Ectodermal cell (in vitro differentiated cells): ENCODE measurements around the gene MAP1S. TPM values are rescaled to one million over a fixed set of nuclear protein-coding genes. Genes with fewer than 3 reads are reported as not detected.
A peak's percentile ranks its signal among the peaks of the same experiment; 100 is the strongest.

ENCODE experiments used
- H3K27ac ChIP-seq: 2 replicates; pipeline ENCODE4 v1.7.0; 2013; ENCODE audit warnings: mild to moderate bottlenecking, low read depth, low read length; ENCODE audit not compliant: insufficient read depth, poor library complexity, severe bottlenecking
- H3K27me3 ChIP-seq: 2 replicates; pipeline ENCODE4 v1.7.0; 2013; ENCODE audit warnings: mild to moderate bottlenecking, low read length; ENCODE audit not compliant: insufficient read depth, control insufficient read depth, poor library complexity, severe bottlenecking
- H3K36me3 ChIP-seq: one replicate; pipeline ENCODE4 v1.7.0; 2013; ENCODE audit warnings: low read length; ENCODE audit not compliant: control insufficient read depth, insufficient read depth
- H3K4me1 ChIP-seq: one replicate; pipeline ENCODE4 v1.7.0; 2013; ENCODE audit warnings: low read length; ENCODE audit not compliant: control insufficient read depth, insufficient read depth
- H3K4me3 ChIP-seq: 2 replicates; pipeline ENCODE4 v1.7.0; 2013; ENCODE audit warnings: low read depth, low read length, control low read depth; ENCODE audit not compliant: insufficient read depth
- H3K9me3 ChIP-seq: 2 replicates; pipeline ENCODE4 v1.7.0; 2013; ENCODE audit warnings: mild to moderate bottlenecking, low read length, moderate library complexity; ENCODE audit not compliant: control insufficient read depth
- WGBS, 2 experiments: methylation state at CpG; one replicate each; pipeline ENCODE4 v1.1.7; 2013; ENCODE audit warnings: missing lambda C conversion rate in 2 of 2; 5-methylcytosine and 5-hydroxymethylcytosine counted together
- polyA plus RNA-seq, 4 experiments: library from polyadenylated mRNA; stranded (reverse); fragments of 50-300 nt; gene quantifications; one replicate each; pipeline ENCODE4 v1.2.3, GENCODE V29; 2013

MAP1S gene, protein sequence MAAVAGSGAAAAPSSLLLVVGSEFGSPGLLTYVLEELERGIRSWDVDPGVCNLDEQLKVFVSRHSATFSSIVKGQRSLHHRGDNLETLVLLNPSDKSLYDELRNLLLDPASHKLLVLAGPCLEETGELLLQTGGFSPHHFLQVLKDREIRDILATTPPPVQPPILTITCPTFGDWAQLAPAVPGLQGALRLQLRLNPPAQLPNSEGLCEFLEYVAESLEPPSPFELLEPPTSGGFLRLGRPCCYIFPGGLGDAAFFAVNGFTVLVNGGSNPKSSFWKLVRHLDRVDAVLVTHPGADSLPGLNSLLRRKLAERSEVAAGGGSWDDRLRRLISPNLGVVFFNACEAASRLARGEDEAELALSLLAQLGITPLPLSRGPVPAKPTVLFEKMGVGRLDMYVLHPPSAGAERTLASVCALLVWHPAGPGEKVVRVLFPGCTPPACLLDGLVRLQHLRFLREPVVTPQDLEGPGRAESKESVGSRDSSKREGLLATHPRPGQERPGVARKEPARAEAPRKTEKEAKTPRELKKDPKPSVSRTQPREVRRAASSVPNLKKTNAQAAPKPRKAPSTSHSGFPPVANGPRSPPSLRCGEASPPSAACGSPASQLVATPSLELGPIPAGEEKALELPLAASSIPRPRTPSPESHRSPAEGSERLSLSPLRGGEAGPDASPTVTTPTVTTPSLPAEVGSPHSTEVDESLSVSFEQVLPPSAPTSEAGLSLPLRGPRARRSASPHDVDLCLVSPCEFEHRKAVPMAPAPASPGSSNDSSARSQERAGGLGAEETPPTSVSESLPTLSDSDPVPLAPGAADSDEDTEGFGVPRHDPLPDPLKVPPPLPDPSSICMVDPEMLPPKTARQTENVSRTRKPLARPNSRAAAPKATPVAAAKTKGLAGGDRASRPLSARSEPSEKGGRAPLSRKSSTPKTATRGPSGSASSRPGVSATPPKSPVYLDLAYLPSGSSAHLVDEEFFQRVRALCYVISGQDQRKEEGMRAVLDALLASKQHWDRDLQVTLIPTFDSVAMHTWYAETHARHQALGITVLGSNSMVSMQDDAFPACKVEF
- polyA plus RNA-seq (2013, experiment 1 of 4), result 62.7 TPM
- 70.2 TPM for polyA plus RNA-seq (2013, experiment 2 of 4)
- polyA plus RNA-seq (2013, experiment 3 of 4), result 46.1 TPM
- 42.3 TPM for polyA plus RNA-seq (2013, experiment 4 of 4)

DNA sequence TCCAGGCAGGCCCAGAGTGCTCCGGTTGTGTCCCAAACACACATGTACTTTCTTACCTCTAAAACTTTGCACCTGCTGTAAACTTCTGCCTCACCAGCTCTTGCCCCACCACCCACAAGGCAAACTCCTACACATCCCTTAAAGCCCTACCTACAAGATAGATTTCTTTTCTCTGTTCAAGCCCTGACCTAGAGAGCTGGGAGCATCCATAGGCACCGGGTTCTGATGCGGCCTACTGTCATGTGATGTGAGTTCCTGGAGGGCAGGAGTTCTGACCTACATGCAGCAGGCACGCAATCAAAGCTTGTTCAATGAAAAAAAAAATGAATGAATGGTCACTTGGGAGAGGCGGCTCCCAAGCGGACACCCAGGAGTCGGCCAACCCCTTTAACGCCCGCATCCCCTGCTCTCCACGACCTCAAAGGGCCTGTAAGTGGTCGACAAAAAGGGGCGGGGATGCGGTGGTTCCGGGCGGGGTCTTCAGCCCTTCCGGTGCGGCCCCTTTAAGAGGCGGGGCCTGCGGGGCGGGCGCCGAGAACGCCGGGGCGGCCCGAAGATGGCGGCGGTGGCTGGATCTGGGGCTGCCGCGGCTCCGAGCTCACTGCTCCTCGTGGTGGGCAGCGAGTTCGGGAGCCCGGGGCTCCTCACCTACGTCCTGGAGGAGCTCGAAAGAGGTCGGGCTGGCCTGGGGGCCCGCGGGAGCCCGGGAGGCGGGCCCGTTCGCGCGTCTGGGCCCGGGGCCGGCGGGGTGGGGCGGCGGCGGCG, at the start of gene MAP1S:
TSS of gene MAP1S (plus strand) at position 534 of the 765 bp plus-strand sequence. CDS start at position 557, 23 bp downstream.
- Histone ChIP-seq H3K9me3 (no peaks in the 10 kb centered on the region), H3K27ac (peak within 1 kb of the TSS; percentile 64), H3K4me1 (peaks cover 8% of the 10 kb centered on the region), H3K36me3 (no peaks in the 10 kb centered on the region), H3K4me3 (peak within 1 kb of the TSS; percentile 76), H3K27me3 (no peaks in the 10 kb centered on the region)
- 3% methylated on average over 53 of the region's 53 CpGs for WGBS, 2 experiments

DNA sequence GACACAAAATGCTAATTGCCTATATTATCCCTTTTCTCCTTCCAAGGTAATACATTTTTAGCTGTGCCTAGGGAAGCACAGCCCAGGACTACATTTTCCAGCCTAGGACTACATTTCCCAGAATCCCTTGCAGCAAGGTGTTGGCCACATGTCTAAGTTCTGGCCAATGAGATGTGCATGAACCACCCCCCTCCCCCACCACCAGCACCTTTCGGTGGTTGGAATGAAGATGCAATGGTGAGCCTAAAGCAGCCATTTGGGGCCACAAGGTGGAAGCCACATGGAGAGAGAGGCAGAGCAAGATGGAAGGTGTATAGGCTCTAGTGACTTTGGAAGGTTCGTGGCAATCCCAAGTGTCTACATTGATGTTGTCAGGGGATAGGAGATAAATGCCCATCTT, 47.4 kb upstream of the MAP1S start:
- 75 to 90% methylated on average over 2 of the region's 2 CpGs for WGBS, 2 experiments
- Histone ChIP-seq H3K9me3 (no peaks in the 10 kb centered on the region), H3K4me3 (no peak overlapping the region), H3K27ac (no peak overlapping the region), H3K27me3 (no peaks in the 10 kb centered on the region), H3K4me1 (no peaks in the 10 kb centered on the region), H3K36me3 (no peaks in the 10 kb centered on the region)

DNA sequence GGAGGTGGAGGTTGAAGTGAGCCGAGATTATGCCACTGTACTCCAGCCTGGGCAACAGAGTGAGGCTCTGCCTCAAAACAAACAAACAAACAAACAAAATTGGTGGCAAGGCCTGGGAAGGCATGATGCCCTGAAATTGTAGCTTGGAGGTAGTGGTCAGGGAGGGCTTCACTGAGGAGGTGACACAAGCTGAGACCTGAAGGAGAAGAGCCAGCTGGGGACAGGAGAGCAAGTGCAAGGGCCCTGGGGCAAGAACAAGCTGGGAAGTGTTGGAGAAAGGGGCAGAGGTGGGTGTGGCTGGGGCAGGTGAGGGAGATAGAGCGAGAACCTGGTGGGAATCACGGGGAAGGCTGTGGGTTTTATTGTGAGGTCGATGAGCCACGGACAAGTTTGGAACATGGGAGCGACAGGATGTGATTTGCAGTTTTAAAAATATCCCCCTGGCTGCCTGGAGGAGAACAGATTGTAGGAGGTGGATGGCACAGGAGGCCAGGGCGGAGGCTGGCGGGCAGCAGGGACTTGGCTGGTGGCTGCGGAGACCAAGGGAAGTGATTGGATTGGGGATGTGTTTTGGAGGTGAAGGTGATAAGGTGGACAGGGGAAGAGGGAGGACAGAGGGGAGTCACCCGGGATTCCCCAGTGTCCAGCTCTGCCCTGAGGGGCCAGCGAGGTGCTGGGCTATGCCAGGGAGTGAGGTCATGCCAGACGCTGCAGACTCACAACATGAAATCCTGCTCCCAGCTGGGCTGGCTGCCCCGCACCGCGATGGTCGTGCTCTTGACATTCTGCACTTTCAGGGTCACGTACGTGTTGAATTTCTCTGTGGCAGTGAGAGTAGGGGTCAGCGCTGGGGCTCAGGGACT, 45.1 kb upstream of the MAP1S start:
- no peaks in the 10 kb centered on the region for H3K36me3 ChIP-seq
- H3K4me3 ChIP-seq, result no peak overlapping the region
- no peaks in the 10 kb centered on the region for H3K9me3 ChIP-seq
- WGBS, 2 experiments, result 90 to 91% methylated on average over 19 of the region's 19 CpGs
- no peaks in the 10 kb centered on the region for H3K4me1 ChIP-seq
- H3K27me3 ChIP-seq, result no peaks in the 10 kb centered on the region
- no peak overlapping the region for H3K27ac ChIP-seq

DNA sequence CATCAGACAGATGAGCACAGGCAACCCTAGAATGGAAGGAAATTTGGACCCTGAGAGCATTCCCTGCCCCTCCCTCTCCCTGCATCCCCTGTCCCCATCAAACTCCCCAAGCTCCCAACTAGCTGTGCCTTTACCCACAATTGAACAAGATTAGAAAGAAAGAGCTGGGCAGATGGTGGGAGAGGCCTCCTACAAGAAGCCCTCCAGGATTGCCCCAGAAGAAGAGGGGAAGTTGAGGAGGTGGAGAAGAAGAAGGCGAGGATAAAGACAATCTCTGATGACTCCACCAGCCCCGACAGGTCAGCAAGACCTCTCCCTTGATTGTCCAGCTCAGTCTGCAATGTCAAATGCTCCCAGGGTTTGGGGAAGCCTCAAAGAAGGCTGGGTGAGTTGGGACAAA, 43.0 kb upstream of the MAP1S start:
- Histone ChIP-seq H3K36me3 (no peaks in the 10 kb centered on the region), H3K4me3 (no peak overlapping the region), H3K9me3 (no peaks in the 10 kb centered on the region), H3K27me3 (peaks cover 18% of the 10 kb centered on the region), H3K27ac (no peak overlapping the region), H3K4me1 (peaks cover 10% of the 10 kb centered on the region)
- WGBS, 2 experiments, result 88 to 92% methylated on average over 2 of the region's 2 CpGs

DNA sequence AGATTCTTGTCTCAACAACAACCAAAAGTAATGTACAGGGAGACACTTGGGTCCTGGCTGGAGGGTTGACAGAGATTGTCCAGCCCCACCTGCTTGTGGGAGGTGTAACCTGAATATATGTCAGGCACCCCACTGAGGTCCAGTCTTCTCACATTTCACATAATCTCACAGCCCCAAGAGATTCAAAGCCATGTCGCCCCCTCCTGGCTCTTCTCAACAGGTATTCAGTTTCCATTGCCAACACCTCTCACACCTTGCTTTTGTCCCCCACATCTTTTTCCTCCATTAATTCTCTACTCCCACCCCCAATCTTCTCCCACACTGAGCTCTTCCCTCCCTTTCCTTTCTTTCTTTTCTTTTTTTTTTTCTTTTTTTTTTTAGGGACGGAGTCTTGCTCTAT, 42.3 kb upstream of the MAP1S start:
- WGBS, 2 experiments, result 82 to 83% methylated on average over 2 of the region's 2 CpGs
- Histone ChIP-seq H3K9me3 (no peaks in the 10 kb centered on the region), H3K27ac (no peak overlapping the region), H3K4me1 (peaks cover 10% of the 10 kb centered on the region), H3K36me3 (no peaks in the 10 kb centered on the region), H3K4me3 (no peak overlapping the region), H3K27me3 (peaks cover 21% of the 10 kb centered on the region)

DNA sequence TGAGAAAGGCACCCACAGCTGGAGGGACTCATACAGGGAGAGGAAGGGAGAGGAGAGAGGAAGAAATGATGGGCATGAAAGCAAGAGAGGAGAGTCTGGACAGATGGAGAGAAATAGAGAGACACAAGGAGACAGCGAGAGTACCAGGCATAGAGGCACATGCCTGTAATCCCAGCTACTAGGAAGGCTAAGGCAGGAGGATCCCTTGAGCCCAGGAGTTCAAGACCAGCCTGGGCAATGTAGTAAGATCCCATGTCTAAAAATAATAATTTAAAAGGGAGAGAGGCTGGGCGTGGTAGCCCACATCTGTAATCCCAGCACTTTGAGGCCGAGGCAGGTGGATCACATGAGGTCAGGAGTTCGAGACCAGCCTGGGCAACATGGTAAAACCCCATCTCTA, 40.4 kb upstream of the MAP1S start:
- 88 to 95% methylated on average over 4 of the region's 4 CpGs for WGBS, 2 experiments
- Histone ChIP-seq H3K9me3 (no peaks in the 10 kb centered on the region), H3K36me3 (no peaks in the 10 kb centered on the region), H3K4me3 (no peak overlapping the region), H3K4me1 (peaks cover 10% of the 10 kb centered on the region), H3K27ac (no peak overlapping the region), H3K27me3 (peaks cover 21% of the 10 kb centered on the region)

DNA sequence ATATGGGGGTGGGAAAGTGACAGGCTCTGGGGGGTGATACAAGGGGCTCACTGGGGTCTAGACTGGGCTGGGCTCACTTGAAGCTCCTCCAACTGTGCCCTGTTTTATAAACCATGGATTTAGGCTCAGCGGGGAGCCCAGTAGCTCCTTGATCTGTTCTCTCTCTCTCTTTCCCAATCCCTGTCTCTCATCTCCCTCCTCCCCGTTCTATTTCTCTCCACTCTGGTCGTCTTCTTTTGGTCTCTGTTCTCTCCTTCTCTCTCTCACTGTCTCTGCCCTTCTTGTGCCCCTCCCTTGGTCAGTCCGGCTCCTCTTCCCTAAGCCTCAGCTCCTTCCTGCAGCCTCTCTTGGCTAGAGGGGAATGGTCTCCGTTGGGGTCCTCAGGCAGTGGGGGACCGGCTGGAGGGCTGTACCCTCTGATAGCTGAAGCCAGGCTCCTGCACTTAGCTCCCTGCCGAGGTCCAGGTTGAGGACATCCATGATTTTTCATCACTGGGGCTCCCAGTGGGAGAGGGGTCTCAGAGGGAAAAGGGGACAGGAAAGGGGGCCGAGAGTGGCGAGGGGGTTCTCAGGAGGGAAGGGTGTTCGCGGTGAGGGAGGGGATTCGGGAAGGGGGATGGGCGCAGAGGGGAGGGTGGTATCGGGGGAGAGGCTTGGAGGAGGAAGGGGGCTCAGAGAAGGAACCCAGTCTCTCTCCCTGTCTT, 39.6 kb upstream of the MAP1S start:
- 10 to 12% methylated on average over 14 of the region's 14 CpGs for WGBS, 2 experiments
- Histone ChIP-seq H3K4me1 (peaks cover 10% of the 10 kb centered on the region), H3K36me3 (no peaks in the 10 kb centered on the region), H3K27me3 (peaks cover 21% of the 10 kb centered on the region), H3K27ac (no peak overlapping the region), H3K4me3 (peak overlapping the region; percentile 19), H3K9me3 (no peaks in the 10 kb centered on the region)

DNA sequence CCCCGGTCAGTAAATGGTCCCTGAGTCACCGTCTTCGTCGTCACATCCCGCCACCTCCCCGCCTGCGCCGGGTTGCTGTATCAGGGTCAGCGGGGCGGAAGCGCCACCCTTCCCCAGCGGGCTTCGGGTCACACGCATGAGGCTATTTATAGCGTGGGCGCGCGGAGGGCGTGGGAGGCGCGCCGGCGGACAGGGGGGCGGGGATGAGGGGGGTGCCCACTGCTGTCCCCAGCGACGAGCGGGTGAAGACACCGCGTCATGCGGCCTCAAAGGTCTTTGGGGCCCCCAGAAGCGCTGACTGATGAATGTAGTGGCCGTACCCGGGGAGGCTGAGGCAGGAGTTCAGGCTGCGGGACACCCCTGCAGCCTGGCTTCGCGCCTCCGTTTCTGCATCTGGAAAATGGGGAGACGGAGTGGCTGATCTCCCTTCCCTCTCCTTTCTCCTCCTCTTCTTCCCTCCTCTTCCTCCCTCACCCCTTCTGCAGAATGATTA, 39.0 kb upstream of the MAP1S start:
- H3K27ac ChIP-seq, result no peak overlapping the region
- 4% methylated on average over 38 of the region's 38 CpGs for WGBS, 2 experiments

More for the DNA sequence above, 39.0 kb upstream of the MAP1S start:
- Histone ChIP-seq H3K9me3 (no peaks in the 10 kb centered on the region), H3K4me1 (peaks cover 10% of the 10 kb centered on the region), H3K27me3 (peaks cover 21% of the 10 kb centered on the region), H3K4me3 (peak overlapping the region; percentile 19), H3K36me3 (no peaks in the 10 kb centered on the region)
